DND-41 (cell line): ENCODE results near the gene MEIOC.

Source experiments
- ATAC-seq: fragments of 200-7000 bp; cut with Tn5 transposase; 3 replicates; pipeline ENCODE4 v1.9.1; 2021; ENCODE audit warnings: low read depth; ENCODE audit not compliant: insufficient read depth
- DNase-seq: peaks from one replicate; pipeline ENCODE4 v3.0.0-alpha.2; 2020
- H2AFZ ChIP-seq: 2 replicates; pipeline ENCODE4 v1.6.0; 2012; ENCODE audit warnings: low read depth, low read length
- H3K27ac ChIP-seq: 2 replicates; pipeline ENCODE4 v1.5.1; 2012; ENCODE audit warnings: low read length, inconsistent platforms
- H3K27me3 ChIP-seq: fragments of 200-600 bp; sonication (generic); 2 replicates; pipeline ENCODE4 v1.6.0; 2012; ENCODE audit warnings: low read length, mild to moderate bottlenecking, inconsistent platforms; ENCODE audit not compliant: insufficient read depth, poor library complexity
- H3K36me3 ChIP-seq: 2 replicates; pipeline ENCODE4 v1.5.1; 2012; ENCODE audit warnings: low read length, inconsistent platforms; ENCODE audit not compliant: insufficient read depth
- H3K4me1 ChIP-seq: 2 replicates; pipeline ENCODE4 v1.5.1; 2012; ENCODE audit warnings: mild to moderate bottlenecking, low read length; ENCODE audit not compliant: insufficient read depth
- H3K4me2 ChIP-seq: 2 replicates; pipeline ENCODE4 v1.6.0; 2012; ENCODE audit warnings: mild to moderate bottlenecking, moderate library complexity, low read length, inconsistent platforms; ENCODE audit not compliant: insufficient read depth
- H3K4me3 ChIP-seq, 2 experiments: fragments of 200-600 bp in 1 of 2; shearing (Covaris generic) in 1 of 2; 2 replicates each; pipeline ENCODE4 v1.5.1; 2012 to 2016; ENCODE audit warnings: inconsistent platforms in 2 of 2, low read length in 2 of 2, mild to moderate bottlenecking in 2 of 2, low read depth in 1 of 2, moderate library complexity in 1 of 2
- H3K79me2 ChIP-seq: 2 replicates; pipeline ENCODE4 v1.6.0; 2012; ENCODE audit warnings: low read length, inconsistent platforms; ENCODE audit not compliant: insufficient read depth
- H3K9ac ChIP-seq: 2 replicates; pipeline ENCODE4 v1.6.0; 2012; ENCODE audit warnings: low read depth, mild to moderate bottlenecking, inconsistent platforms, low read length, moderate library complexity
- H3K9me3 ChIP-seq: 2 replicates; pipeline ENCODE4 v1.5.1; 2012; ENCODE audit warnings: low read length, moderate library complexity, mild to moderate bottlenecking, inconsistent platforms; ENCODE audit not compliant: insufficient read depth, severe bottlenecking
- H4K20me1 ChIP-seq: 2 replicates; pipeline ENCODE4 v1.6.0; 2012; ENCODE audit warnings: low read length; ENCODE audit not compliant: insufficient read depth
- EZH2 ChIP-seq: IDR thresholded peaks from 3 replicates; pipeline ENCODE4 v1.6.1; 2012; ENCODE audit warnings: borderline replicate concordance, low read depth, mild to moderate bottlenecking, moderate library complexity, low read length, inconsistent platforms; ENCODE audit not compliant: severe bottlenecking
- TF ChIP-seq, protein P1 (sequence below): IDR thresholded peaks from 2 replicates; pipeline ENCODE4 v1.5.1; 2012; ENCODE audit warnings: borderline replicate concordance, low read length, moderate library complexity, mild to moderate bottlenecking; ENCODE audit not compliant: poor library complexity, severe bottlenecking; ENCODE audit errors: extremely low read depth

The MEIOC gene

DNA sequence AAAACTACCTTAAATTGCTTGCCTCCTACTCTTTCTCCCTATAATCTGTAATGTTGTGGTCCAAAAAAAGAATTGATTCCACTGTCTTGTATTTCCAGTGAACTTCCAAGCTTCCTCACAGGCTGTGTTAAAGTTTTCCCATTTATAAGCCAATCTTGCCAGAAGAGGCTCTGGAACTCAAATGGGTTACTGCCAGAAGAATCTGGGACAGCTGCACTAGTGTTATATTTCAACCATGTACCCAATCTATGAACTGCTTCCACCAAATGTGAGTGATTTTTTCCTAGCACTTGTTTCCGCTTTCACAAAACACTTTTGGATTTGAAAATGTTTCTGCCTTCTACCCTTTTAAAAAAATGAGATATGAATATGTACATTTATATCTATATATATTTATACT is 31.5 kb downstream of the MEIOC start:
- Histone ChIP-seq H3K27me3 (no peaks in the 10 kb centered on the region), H3K4me3 (no peak overlapping the region), H3K4me2 (peak overlapping the region; percentile 88; the same call in 1 of the 2 replicates), H4K20me1 (no peaks in the 10 kb centered on the region), H2AFZ (no peak overlapping the region), H3K36me3 (peaks cover 24% of the 10 kb centered on the region), H3K27ac (no peak overlapping the region), H3K79me2 (peaks cover 47% of the 10 kb centered on the region), H3K9me3 (no peaks in the 10 kb centered on the region), H3K9ac (no peak overlapping the region), H3K4me1 (peaks cover 29% of the 10 kb centered on the region)
- TF ChIP-seq EZH2: no peak
- TF ChIP-seq, protein P1, sequence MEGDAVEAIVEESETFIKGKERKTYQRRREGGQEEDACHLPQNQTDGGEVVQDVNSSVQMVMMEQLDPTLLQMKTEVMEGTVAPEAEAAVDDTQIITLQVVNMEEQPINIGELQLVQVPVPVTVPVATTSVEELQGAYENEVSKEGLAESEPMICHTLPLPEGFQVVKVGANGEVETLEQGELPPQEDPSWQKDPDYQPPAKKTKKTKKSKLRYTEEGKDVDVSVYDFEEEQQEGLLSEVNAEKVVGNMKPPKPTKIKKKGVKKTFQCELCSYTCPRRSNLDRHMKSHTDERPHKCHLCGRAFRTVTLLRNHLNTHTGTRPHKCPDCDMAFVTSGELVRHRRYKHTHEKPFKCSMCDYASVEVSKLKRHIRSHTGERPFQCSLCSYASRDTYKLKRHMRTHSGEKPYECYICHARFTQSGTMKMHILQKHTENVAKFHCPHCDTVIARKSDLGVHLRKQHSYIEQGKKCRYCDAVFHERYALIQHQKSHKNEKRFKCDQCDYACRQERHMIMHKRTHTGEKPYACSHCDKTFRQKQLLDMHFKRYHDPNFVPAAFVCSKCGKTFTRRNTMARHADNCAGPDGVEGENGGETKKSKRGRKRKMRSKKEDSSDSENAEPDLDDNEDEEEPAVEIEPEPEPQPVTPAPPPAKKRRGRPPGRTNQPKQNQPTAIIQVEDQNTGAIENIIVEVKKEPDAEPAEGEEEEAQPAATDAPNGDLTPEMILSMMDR: no peak
- DNase-seq (no peak), ATAC-seq (no peak)

DNA sequence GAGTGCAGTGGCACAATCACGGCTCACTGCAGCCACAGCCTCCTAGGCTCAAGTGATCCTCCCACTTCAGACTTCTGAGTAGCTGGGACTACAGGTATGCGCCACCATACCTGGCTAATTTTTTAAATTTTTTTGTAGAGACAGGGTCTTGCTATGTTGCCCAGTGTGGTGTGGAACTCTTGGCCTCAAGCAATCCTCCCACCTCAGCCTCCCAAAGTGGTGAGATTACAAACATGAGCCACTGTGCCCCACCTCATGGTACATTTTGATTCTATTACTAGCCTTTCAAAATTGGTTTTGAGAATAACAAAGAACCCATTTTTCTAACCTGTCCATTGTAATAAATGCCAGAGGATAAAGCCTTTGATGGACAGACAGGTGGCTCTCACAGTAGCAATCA is 31.9 kb downstream of the MEIOC start:
- Histone ChIP-seq H2AFZ (no peak overlapping the region), H3K4me2 (peak overlapping the region; percentile 88), H3K9me3 (no peaks in the 10 kb centered on the region), H3K4me3 (peak overlapping the region; percentile 89 to 95; a peak in 3 of 4 replicates), H3K4me1 (peaks cover 29% of the 10 kb centered on the region), H3K27me3 (no peaks in the 10 kb centered on the region), H3K27ac (no peak overlapping the region), H3K9ac (peak overlapping the region; percentile 83), H3K79me2 (peaks cover 47% of the 10 kb centered on the region), H3K36me3 (peaks cover 20% of the 10 kb centered on the region), H4K20me1 (no peaks in the 10 kb centered on the region)
- ATAC-seq: no peak
- TF ChIP-seq EZH2: no peak
- TF ChIP-seq, protein P1: no peak
- DNase-seq: no peak

DNA sequence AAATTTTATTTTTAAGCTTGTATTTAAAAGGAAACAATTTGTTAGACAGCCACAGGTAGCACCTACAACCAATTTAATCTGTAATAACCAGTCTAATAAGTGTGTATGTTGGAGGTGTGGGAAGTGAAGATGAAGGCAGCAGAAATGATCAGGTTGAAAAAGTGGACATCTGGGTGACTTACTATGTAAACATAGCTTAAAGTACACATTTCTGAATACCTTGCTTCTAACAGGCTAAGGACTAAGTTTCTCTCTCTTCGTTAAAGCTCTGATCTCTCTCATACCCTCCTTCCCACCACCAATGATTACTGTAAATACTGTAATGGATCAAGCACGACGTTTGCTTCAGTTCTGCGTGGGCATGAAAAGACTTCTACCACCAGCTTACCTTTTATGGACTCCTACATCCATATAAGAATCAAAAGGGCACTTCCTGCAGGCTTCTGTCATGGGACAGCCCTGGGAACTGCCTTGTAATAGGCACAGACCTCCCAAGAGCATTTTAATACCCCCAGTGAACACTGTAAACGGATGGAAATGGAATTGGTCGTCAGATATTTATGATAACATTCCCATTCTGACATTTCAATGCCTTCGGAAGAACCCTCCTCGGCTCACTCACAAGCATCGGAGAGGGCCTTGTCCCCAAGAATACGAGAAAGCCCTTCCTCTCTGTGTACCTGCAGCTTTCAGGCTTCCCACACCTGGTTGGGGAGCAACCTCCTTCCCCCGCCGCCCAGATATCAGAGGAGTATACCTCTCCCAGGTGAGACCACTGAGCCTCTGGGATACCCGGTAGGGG is 32.6 kb downstream of the MEIOC start:
- H3K36me3 ChIP-seq: peaks cover 13% of the 10 kb centered on the region
- peak overlapping the region; percentile 83 for H3K9ac ChIP-seq
- peak overlapping the region; percentile 89 to 95 for H3K4me3 ChIP-seq
- peak overlapping the region; percentile 88 for H3K4me2 ChIP-seq
- no peaks in the 10 kb centered on the region for H3K9me3 ChIP-seq
- ATAC-seq (0 out of 3 replicates have a peak, but pooled peaks have one; percentile 5), DNase-seq (no peak)
- peak overlapping the region; percentile 83 for H3K27ac ChIP-seq
- H3K79me2 ChIP-seq: peaks cover 47% of the 10 kb centered on the region
- H2AFZ ChIP-seq: peak overlapping the region; percentile 98
- H4K20me1 ChIP-seq: no peaks in the 10 kb centered on the region
- no peaks in the 10 kb centered on the region for H3K27me3 ChIP-seq
- TF ChIP-seq, protein P1: no peak
- peaks cover 29% of the 10 kb centered on the region for H3K4me1 ChIP-seq
